ENCODE measurements around the gene BORCS6. TPM values are rescaled to one million over a fixed set of nuclear protein-coding genes. Genes with fewer than 3 reads are reported as not detected.

The BORCS6 gene
- total and polyA plus RNA-seq, 9 of the 15 experiments (the other 6 are each of a cell fraction or from before 2014, with no cell fraction given) = 0.01 to 7.4 (median 2.3) TPM

- TF ChIP-seq MTA3 (IDR thresholded peaks at IDR 0.05; ENCODE audit: borderline replicate concordance) = 0 out of 2 replicates have a peak, but pooled peaks have one; percentile 46
- TF ChIP-seq THRAP3 (IDR thresholded peaks at IDR 0.05; ENCODE audit: borderline replicate concordance) = no peak
- TF ChIP-seq NONO (IDR thresholded peaks at IDR 0.05; ENCODE audit: low read depth in 2 of 2, low read length in 1 of 2) = no peak
- TF ChIP-seq POLR2AphosphoS5 (IDR thresholded peaks at IDR 0.05; ENCODE audit: control insufficient read depth, insufficient read depth, low read depth, low read length) = peak; percentile 46; the same call in 1 of the 2 replicates
- TF ChIP-seq, protein P1, sequence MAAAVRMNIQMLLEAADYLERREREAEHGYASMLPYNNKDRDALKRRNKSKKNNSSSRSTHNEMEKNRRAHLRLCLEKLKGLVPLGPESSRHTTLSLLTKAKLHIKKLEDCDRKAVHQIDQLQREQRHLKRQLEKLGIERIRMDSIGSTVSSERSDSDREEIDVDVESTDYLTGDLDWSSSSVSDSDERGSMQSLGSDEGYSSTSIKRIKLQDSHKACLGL (CRISPR knock-in tag; IDR thresholded peaks at IDR 0.05; ENCODE audit: borderline replicate concordance, poor library complexity, severe bottlenecking) = peak; percentile 56
- TF ChIP-seq POLR2A (conservative IDR thresholded peaks at IDR 0.05) = peak; percentile 73
- TF ChIP-seq BRD4 (IDR thresholded peaks at IDR 0.05) = no peak
- TF ChIP-seq ZBTB7A (IDR thresholded peaks at IDR 0.05; ENCODE audit: borderline replicate concordance, control insufficient read depth, low read depth, low read length) = no peak
- TF ChIP-seq ZNF584 (CRISPR knock-in tag; IDR thresholded peaks at IDR 0.05; ENCODE audit: low read depth) = no peak
- TF ChIP-seq TAF9B (IDR thresholded peaks at IDR 0.05; ENCODE audit: partially characterized antibody) = no peak
- TF ChIP-seq ZNF143 (CRISPR knock-in tag; IDR thresholded peaks at IDR 0.05) = no peak
- TF ChIP-seq PHB (CRISPR knock-in tag; IDR thresholded peaks at IDR 0.05) = no peak
- no peak for TF ChIP-seq ZNF512 (tag; IDR thresholded peaks at IDR 0.05)
- no peak for TF ChIP-seq HDAC3 (IDR thresholded peaks at IDR 0.05; ENCODE audit: borderline replicate concordance, partially characterized antibody)
- no peak for TF ChIP-seq RBM15 (IDR thresholded peaks at IDR 0.05; ENCODE audit: insufficient read depth, low read length)
- TF ChIP-seq MTA2 (IDR thresholded peaks at IDR 0.05; ENCODE audit: low read depth) = no peak
- TF ChIP-seq NR2C2 (CRISPR knock-in tag; IDR thresholded peaks at IDR 0.05) = 0 out of 2 replicates have a peak, but pooled peaks have one; percentile 19
- TF ChIP-seq NR2C2 (tag; IDR thresholded peaks at IDR 0.05) = peak; percentile 68
- no peak for TF ChIP-seq NR3C1 (CRISPR knock-in tag; IDR thresholded peaks at IDR 0.05)
- no peak for TF ChIP-seq ZNF696 (CRISPR knock-in tag; conservative IDR thresholded peaks at IDR 0.05)
- no peak for TF ChIP-seq ZNF79 (CRISPR knock-in tag; IDR thresholded peaks at IDR 0.05; ENCODE audit: low read depth)
- no peak for TF ChIP-seq ZNF146 (CRISPR knock-in tag; IDR thresholded peaks at IDR 0.05; ENCODE audit: unreplicated experiment)
- no peak; the same call in 1 of the 2 replicates for TF ChIP-seq SOX6 (IDR thresholded peaks at IDR 0.05)
- peak; percentile 84 for TF ChIP-seq TAF1 (IDR thresholded peaks at IDR 0.05; ENCODE audit: control insufficient read depth, extremely low read depth, insufficient read depth, low read length, severe bottlenecking)
- no peak for TF ChIP-seq ZFPM2 (CRISPR knock-in tag; IDR thresholded peaks at IDR 0.05)
- no peak for TF ChIP-seq DMBX1 (CRISPR knock-in tag; IDR thresholded peaks at IDR 0.05; ENCODE audit: borderline replicate concordance)
- no peak for TF ChIP-seq MCM2 (IDR thresholded peaks at IDR 0.05; ENCODE audit: low read depth)
- TF ChIP-seq BRF1 (IDR thresholded peaks at IDR 0.05; ENCODE audit: borderline replicate concordance, extremely low read depth, insufficient read length) = no peak
- TF ChIP-seq SREBF2 (CRISPR knock-in tag; IDR thresholded peaks at IDR 0.05) = no peak
Measured at GRCh38 chr17:8152112-8152775, 37.7 kb downstream of the BORCS6 start, which contains the start of gene PER1 (continued).
